IPS-15b (cell line): ENCODE measurements around the gene TSPAN18.

ENCODE experiments used
- H3K27me3 ChIP-seq: one replicate; pipeline ENCODE4 v1.6.1; 2013; ENCODE audit warnings: low read length; ENCODE audit not compliant: control insufficient read depth, insufficient read depth
- H3K36me3 ChIP-seq: one replicate; pipeline ENCODE4 v1.6.1; 2013; ENCODE audit warnings: low read length; ENCODE audit not compliant: control insufficient read depth, insufficient read depth
- H3K4me1 ChIP-seq: one replicate; pipeline ENCODE4 v1.6.1; 2013; ENCODE audit warnings: mild to moderate bottlenecking, low read length; ENCODE audit not compliant: control insufficient read depth, insufficient read depth
- H3K4me3 ChIP-seq: one replicate; pipeline ENCODE4 v1.5.1; 2013; ENCODE audit warnings: low read depth, low read length
- H3K9ac ChIP-seq: one replicate; pipeline ENCODE4 v1.6.1; 2013; ENCODE audit warnings: low read depth, mild to moderate bottlenecking, low read length
- H3K9me3 ChIP-seq: one replicate; pipeline ENCODE4 v1.6.1; 2013; ENCODE audit warnings: mild to moderate bottlenecking, low read length; ENCODE audit not compliant: control insufficient read depth, insufficient read depth

TSPAN18 gene

GRCh38 chr11:44754876-44755555, 28.3 kb downstream of the TSPAN18 start:
- no peak overlapping the region for H3K9ac ChIP-seq
- H3K9me3 ChIP-seq: no peaks in the 10 kb centered on the region
- peaks cover 29% of the 10 kb centered on the region for H3K27me3 ChIP-seq
- no peaks in the 10 kb centered on the region for H3K36me3 ChIP-seq
- H3K4me1 ChIP-seq: peaks cover 30% of the 10 kb centered on the region
- H3K4me3 ChIP-seq: no peak overlapping the region

DNA sequence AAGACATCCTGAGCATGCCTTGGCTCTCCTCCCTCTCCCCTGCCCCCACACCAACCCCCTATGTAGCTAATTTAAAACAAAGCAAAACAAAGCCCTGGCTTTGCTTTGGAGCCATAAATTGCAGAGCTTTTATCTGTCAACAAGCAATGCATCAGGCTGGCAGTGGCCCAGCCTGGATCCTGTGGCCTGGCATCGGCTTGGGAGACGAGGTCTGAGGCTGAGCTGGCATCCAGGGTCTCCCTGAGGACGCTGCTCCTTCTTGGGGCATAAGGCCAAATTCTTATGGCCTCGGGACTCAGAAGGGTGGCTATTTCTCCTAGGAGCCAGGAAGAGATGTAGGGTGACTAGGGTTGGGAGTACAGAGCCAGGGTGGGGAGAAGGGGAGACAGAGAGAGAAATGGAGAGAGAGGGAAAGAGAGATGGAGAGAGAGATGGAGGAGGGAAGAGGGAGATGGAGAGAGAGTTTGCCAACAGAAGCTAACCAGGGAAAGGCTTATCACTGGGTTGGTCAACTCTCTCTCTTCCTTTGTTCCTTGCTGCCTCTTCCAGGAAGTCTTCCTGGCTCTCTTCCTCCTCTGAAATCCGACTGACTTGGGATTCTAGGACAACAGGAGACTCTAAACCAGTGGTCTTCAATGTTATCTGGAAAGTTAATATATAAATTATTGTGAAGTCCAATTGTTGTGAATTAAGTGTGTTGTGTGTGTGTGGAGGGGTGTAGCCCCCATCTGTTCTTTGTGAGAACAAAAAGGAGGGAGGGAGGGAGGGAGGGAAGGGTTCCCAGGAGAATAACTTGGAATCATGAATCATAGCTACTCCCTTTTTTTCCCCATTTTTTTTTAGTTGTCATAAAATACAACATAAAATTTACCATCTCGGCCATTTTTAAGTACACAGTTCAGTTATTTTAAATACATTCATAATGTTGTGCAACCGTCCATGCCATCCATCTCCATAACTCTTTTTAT, 29.1 kb downstream of the TSPAN18 start:
- Histone ChIP-seq H3K4me1 (peaks cover 31% of the 10 kb centered on the region), H3K4me3 (no peak overlapping the region), H3K36me3 (no peaks in the 10 kb centered on the region), H3K27me3 (peaks cover 31% of the 10 kb centered on the region), H3K9ac (no peak overlapping the region), H3K9me3 (no peaks in the 10 kb centered on the region)

DNA sequence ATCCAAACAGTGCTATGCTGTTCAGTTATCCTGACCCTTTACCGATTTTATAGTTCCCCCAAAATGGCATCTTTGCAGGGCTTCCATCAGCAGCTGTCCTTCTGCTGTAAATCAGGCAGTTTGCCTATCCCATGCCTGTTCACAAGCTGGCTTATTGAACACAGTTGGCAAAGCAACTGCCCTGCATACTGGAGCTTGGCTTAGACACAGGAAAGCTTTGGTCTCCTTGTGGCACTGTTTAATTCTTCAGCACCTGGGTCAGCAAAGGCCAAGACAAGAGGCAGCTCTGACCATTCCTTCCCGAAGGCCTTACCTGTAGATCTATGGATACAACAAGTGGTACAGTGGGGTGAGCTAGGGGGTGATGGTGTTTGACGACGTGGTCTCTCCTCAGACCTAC, 32.2 kb downstream of the TSPAN18 start:
- Histone ChIP-seq H3K9me3 (no peaks in the 10 kb centered on the region), H3K4me1 (peaks cover 40% of the 10 kb centered on the region), H3K4me3 (no peak overlapping the region), H3K9ac (no peak overlapping the region), H3K36me3 (no peaks in the 10 kb centered on the region), H3K27me3 (peaks cover 32% of the 10 kb centered on the region)

GRCh38 chr11:44759743-44760476, 33.1 kb downstream of the TSPAN18 start:
- H3K4me1 ChIP-seq: peaks cover 30% of the 10 kb centered on the region
- peaks cover 27% of the 10 kb centered on the region for H3K27me3 ChIP-seq
- no peaks in the 10 kb centered on the region for H3K9me3 ChIP-seq
- H3K4me3 ChIP-seq: no peak overlapping the region
- H3K9ac ChIP-seq: no peak overlapping the region
- peaks cover 6% of the 10 kb centered on the region for H3K36me3 ChIP-seq

- Histone ChIP-seq H3K4me3 (no peak overlapping the region), H3K9ac (no peak overlapping the region), H3K9me3 (no peaks in the 10 kb centered on the region), H3K27me3 (peaks cover 22% of the 10 kb centered on the region), H3K4me1 (peaks cover 25% of the 10 kb centered on the region), H3K36me3 (peaks cover 6% of the 10 kb centered on the region)
These were observed 33.7 kb downstream of the TSPAN18 start for GRCh38 chr11:44760477-44760872.

DNA sequence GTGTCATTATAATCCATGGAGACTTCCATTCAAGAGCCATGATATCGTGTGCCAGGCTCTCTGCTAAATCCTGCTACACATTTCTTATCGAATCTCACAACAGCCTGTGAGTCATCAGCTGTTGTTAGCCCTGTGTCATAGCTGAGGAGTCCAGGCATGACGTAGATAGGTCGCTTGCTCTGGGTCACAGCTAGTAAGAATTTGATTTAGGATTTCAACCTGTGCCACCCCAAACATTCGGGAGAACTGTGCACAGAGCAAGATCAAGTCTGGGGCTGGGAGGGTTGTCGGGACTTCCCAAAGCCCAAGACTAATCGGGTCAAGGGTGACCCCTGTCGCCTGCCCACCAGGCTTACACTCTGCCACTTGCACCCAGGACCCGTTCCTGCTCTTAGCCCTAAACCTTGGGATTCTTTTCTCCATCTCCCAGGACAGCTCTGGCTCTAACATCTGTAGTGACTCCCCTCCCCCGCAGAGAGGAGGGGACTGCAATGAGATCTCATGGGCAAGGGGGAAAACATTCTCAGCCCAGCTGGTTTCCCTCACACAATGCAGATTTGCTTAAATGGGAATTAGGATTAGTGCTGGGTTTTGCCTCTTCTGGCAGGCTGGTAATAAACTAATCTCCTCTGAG, 34.3 kb downstream of the TSPAN18 start:
- peaks cover 6% of the 10 kb centered on the region for H3K36me3 ChIP-seq
- no peak overlapping the region for H3K9ac ChIP-seq
- H3K27me3 ChIP-seq: peaks cover 20% of the 10 kb centered on the region
- H3K4me1 ChIP-seq: peaks cover 19% of the 10 kb centered on the region
- no peaks in the 10 kb centered on the region for H3K9me3 ChIP-seq
- no peak overlapping the region for H3K4me3 ChIP-seq

GRCh38 chr11:44761551-44761961, 34.8 kb downstream of the TSPAN18 start:
- Histone ChIP-seq H3K4me1 (peaks cover 25% of the 10 kb centered on the region), H3K36me3 (peaks cover 6% of the 10 kb centered on the region), H3K9ac (no peak overlapping the region), H3K9me3 (no peaks in the 10 kb centered on the region), H3K4me3 (no peak overlapping the region), H3K27me3 (peaks cover 18% of the 10 kb centered on the region)

DNA sequence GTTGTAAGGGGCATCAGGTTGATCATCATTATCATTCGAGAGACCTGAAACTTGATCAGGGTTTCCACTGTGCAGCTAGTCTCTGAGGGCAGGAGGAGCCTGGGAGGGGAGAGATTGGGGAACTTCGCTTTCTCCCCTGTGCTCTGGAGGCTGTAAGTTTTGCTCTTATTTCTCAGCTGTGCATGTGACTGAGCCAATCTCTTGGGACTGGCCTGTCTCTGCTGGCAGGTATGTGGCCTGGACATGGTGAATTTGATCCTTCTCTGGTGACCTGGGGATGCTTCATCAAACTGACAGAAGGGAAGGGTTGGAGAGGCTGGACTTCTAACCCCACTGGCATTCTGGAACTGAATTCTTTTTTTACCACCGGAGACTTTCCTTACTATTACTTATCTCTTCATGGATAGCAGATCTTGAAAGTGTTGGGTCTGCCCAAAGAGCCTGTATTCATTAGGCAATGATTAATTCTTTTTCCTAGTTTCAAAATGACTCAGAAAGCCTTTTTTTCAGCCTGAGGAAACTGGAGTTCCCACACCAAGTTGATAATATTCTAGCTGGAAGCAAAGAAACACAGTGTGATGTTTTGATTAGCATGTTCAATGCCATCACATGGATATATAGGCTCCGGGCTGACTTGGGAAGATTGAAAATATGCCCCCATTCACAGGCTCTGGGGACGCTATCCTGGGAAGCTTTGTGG, 36.5 kb downstream of the TSPAN18 start:
- Histone ChIP-seq H3K27me3 (peaks cover 18% of the 10 kb centered on the region), H3K36me3 (peaks cover 6% of the 10 kb centered on the region)

DNA sequence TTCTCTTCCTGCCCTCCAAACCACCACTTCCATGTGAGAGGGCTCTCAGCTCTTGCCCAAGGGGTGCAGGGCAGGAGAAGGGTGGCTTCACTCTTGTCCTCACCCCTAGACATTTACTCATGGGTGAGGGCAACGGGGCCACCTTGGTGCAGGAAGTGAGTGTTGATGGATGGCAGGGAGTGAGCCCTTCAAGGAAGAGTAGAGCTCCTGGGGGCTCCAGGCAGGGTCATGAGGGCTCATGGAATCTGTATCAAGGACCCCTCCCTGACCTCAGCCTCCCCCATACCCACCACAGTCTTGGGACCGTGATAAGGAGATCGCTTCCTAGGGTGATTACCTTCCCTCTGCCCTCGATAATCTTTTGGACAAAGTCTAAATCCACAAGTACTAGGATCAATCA, 37.8 kb downstream of the TSPAN18 start:
- Histone ChIP-seq H3K27me3 (peaks cover 11% of the 10 kb centered on the region), H3K4me3 (no peak overlapping the region), H3K9ac (no peak overlapping the region), H3K36me3 (peaks cover 6% of the 10 kb centered on the region), H3K4me1 (peaks cover 26% of the 10 kb centered on the region), H3K9me3 (no peaks in the 10 kb centered on the region)

More for the DNA sequence above, 36.5 kb downstream of the TSPAN18 start:
- no peak overlapping the region for H3K9ac ChIP-seq
- no peak overlapping the region for H3K4me3 ChIP-seq
- H3K9me3 ChIP-seq: no peaks in the 10 kb centered on the region
- peaks cover 26% of the 10 kb centered on the region for H3K4me1 ChIP-seq

GRCh38 chr11:44765026-44765595, 38.3 kb downstream of the TSPAN18 start:
- Histone ChIP-seq H3K27me3 (peaks cover 6% of the 10 kb centered on the region), H3K9ac (no peak overlapping the region), H3K36me3 (peaks cover 6% of the 10 kb centered on the region), H3K4me1 (peaks cover 26% of the 10 kb centered on the region), H3K9me3 (no peaks in the 10 kb centered on the region), H3K4me3 (no peak overlapping the region)
